H54 (cell line): ENCODE data around the gene NKD1.

ENCODE experiments used
- DNase-seq: peaks from one replicate; pipeline ENCODE4 v3.0.0; 2011; ENCODE audit warnings: low spot score, mixed read lengths; ENCODE audit not compliant: insufficient read length
- FAIRE-seq: peaks from 3 replicates; lab custom pipeline; 2011; peaks lifted over from hg19 to GRCh38; lab: Jason Lieb, UNC
- POLR2A ChIP-seq: IDR thresholded peaks from 2 replicates; pipeline ENCODE4 v1.6.1; 2011; ENCODE audit warnings: low read depth, mild to moderate bottlenecking, low read length

NKD1 gene

GRCh38 chr16:50696126-50696525 is 147.9 kb downstream of the NKD1 start:
- no peak for DNase-seq
- FAIRE-seq, result no peak
- no peak for TF ChIP-seq POLR2A

DNA sequence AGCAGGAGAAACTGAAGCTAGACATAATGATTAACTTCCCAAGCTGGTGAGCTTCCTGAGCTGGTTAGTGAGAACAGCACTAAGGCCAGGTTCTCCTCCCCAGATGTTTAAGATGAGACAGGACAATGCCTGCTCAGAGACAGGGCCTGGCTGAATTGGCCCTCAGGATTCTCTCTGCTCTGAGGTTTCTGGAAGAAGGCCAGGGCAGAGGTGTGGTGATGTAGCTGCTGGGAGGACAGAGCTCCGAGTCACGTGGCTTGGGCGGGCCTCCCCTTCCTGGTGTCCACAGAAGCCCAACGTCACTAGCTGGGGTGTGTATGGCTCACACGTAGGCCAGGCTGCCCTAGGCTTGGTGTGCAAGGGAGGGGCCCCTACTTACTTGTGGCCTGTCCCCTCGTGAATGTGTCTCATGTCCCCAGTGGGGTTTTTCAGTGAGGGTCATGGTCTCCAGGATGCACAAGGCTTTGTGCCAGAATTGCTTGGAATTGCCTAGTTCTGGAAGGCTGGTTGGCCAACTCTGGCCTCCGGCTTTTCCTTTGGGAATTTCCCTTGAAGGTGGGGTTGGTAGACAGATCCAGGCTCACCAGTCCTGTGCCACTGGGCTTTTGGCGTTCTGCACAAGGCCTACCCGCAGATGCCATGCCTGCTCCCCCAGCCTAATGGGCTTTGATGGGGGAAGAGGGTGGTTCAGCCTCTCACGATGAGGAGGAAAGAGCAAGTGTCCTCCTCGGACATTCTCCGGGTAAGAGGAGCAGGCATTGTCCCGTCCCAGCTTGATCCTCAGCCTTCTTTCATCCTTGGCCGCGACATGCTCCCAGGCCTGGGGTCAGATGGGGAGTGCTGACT is 148.6 kb downstream of the NKD1 start:
- TF ChIP-seq POLR2A, result no peak
- FAIRE-seq (no peak), DNase-seq (peak; percentile 81)

GRCh38 chr16:50697421-50697715 is 149.2 kb downstream of the NKD1 start:
- FAIRE-seq, result no peak
- TF ChIP-seq POLR2A, result no peak
- DNase-seq, result no peak

DNA sequence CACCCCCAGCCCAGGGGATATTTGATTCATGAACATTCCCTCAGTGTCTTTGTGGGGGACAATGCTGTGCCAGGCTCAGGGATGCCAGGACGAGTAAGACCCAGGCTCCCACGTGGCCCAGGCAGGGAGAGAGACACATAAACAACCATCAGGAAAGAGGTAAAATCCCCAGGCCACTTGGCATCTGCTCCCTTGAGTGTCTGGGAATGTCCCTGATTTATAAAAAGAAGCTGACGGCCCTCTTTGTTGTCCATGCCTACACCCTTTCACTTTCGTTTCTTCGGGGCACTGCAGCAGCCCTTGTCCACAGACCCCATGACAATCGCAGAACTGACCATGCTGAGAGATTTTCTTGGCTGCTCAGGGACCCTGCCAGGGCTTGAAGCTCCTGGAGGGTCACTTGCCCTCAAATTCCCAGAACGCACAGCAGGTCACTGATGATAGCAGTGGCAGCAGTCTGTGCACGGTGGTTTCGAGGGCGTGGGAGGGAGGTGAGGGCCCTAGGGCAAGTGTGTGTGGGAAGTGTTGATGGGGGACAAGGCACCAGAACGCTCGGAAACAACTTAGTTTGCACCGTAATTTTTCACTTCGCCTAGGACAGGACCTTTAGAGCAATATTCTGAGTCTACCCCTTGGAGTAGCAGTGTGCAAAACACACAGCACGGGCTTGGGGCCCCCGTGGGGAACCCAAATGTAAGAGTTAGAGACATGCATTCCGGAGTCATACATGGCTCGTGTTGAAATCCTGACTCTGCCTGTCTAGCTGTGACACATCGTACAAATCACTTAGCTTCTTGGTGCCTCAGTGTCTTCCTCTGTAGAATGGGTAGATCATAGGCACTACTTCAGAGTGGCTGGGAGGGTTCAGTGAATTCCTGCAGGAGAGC is 149.9 kb downstream of the NKD1 start:
- no peak for FAIRE-seq
- DNase-seq, result no peak
- no peak for TF ChIP-seq POLR2A
